ENCODE results near the gene LENG1. TPM values are rescaled to one million over a fixed set of nuclear protein-coding genes. Genes with fewer than 3 reads are reported as not detected.

Gene LENG1
- total RNA-seq, 1 donor from 2014 or later = 3.7 TPM

- Mint-ChIP-seq H3K4me3 (ENCODE audit: unreplicated experiment) (no peak overlapping the region), H3K9me3 (ENCODE audit: unreplicated experiment) (peaks cover 7% of the 10 kb centered on the region), H3K36me3 (ENCODE audit: unreplicated experiment) (peaks cover 14% of the 10 kb centered on the region), H3K4me1 (ENCODE audit: low read depth, unreplicated experiment) (peaks cover 29% of the 10 kb centered on the region), H3K27me3 (ENCODE audit: unreplicated experiment) (peaks cover 4% of the 10 kb centered on the region), H3K27ac (ENCODE audit: unreplicated experiment) (no peak overlapping the region)
- no peak for DNase-seq
- TF ChIP-seq, protein P1, sequence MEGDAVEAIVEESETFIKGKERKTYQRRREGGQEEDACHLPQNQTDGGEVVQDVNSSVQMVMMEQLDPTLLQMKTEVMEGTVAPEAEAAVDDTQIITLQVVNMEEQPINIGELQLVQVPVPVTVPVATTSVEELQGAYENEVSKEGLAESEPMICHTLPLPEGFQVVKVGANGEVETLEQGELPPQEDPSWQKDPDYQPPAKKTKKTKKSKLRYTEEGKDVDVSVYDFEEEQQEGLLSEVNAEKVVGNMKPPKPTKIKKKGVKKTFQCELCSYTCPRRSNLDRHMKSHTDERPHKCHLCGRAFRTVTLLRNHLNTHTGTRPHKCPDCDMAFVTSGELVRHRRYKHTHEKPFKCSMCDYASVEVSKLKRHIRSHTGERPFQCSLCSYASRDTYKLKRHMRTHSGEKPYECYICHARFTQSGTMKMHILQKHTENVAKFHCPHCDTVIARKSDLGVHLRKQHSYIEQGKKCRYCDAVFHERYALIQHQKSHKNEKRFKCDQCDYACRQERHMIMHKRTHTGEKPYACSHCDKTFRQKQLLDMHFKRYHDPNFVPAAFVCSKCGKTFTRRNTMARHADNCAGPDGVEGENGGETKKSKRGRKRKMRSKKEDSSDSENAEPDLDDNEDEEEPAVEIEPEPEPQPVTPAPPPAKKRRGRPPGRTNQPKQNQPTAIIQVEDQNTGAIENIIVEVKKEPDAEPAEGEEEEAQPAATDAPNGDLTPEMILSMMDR (IDR thresholded peaks at IDR 0.05; ENCODE audit: partially characterized antibody, unreplicated experiment) = no peak
Measured at GRCh38 chr19:54206831-54207177, 47.3 kb upstream of the LENG1 start.

DNA sequence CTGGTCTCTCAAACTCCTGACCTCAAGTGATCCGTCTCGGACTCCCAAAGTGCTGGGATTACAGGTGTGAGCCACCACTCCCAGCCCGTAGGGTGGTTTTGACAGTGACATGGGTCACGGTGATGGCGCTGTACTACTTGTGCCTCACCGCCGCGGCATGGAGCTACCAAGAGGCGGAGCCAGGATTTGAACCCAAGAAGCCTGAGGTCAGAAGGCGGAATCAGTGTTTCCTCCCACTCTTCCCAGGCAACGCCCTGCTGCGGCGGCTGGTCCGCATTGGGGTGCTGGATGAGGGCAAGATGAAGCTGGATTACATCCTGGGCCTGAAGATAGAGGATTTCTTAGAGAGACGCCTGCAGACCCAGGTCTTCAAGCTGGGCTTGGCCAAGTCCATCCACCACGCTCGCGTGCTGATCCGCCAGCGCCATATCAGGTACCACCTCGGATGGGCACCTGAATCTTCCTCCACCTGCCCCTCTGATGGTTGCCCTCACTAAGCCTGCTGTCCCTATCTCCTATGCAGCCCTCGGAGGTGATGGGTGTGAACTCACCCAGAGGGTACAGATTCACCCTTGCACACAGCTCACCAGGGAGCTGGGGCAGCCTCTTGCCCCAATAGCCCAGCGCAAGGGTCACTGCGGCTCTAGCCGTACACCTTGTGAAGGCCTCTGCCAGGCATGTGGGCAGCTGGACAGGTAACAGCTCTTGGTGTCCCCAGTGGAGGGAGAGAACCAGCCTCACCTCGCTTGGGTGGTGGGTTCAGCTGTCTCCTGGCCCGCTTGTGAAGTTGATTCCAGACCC, 46.7 kb upstream of the LENG1 start:
- Mint-ChIP-seq H3K27me3 (ENCODE audit: unreplicated experiment) (peaks cover 4% of the 10 kb centered on the region), H3K27ac (ENCODE audit: unreplicated experiment) (no peak overlapping the region), H3K36me3 (ENCODE audit: unreplicated experiment) (peaks cover 12% of the 10 kb centered on the region), H3K9me3 (ENCODE audit: unreplicated experiment) (peaks cover 8% of the 10 kb centered on the region), H3K4me1 (ENCODE audit: low read depth, unreplicated experiment) (peaks cover 28% of the 10 kb centered on the region), H3K4me3 (ENCODE audit: unreplicated experiment) (no peak overlapping the region)
- TF ChIP-seq, protein P1 (IDR thresholded peaks at IDR 0.05; ENCODE audit: partially characterized antibody, unreplicated experiment) = no peak
- no peak for DNase-seq

DNA sequence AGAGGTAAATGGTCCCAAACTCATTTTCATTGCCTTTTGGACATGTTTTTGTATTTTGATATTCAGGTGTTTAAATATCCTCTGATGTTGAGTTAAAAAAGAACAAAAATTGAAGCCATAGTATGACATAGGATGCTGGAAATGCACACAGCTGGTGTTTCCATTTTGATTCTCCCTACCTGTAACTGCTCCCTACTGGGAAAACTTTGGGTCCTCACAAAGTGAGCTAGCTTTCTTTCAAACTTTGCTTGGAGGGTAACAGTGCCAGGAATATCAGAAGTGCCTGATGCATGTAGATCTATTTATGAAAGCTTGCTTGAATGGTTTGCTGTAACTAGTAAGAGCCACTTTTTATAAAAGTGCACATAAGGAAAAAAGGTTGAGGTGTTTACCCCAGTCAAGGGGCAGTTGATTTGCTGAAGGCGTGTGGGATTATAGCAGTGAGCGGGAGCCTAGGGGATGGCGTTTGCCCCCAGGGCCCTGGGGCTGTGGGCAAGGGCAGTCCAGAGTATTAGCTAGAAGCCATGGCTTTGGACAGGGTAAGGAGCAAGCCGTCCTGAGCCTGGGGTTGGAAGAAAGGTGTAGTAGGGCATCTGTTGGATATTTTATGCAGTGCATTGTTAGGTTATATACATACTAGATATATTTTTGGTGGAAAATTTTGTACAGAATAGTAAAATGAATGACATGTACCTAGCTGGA, 45.4 kb upstream of the LENG1 start:
- DNase-seq = no peak
- peaks cover 6% of the 10 kb centered on the region for H3K27me3 Mint-ChIP-seq (ENCODE audit: unreplicated experiment)
- TF ChIP-seq, protein P1 (IDR thresholded peaks at IDR 0.05; ENCODE audit: partially characterized antibody, unreplicated experiment) = no peak
- no peak overlapping the region for H3K4me3 Mint-ChIP-seq (ENCODE audit: unreplicated experiment)
- H3K9me3 Mint-ChIP-seq (ENCODE audit: unreplicated experiment) = peaks cover 10% of the 10 kb centered on the region
- H3K27ac Mint-ChIP-seq (ENCODE audit: unreplicated experiment) = peak overlapping the region; percentile 31
- peaks cover 18% of the 10 kb centered on the region for H3K4me1 Mint-ChIP-seq (ENCODE audit: low read depth, unreplicated experiment)
- peaks cover 8% of the 10 kb centered on the region for H3K36me3 Mint-ChIP-seq (ENCODE audit: unreplicated experiment)

DNA sequence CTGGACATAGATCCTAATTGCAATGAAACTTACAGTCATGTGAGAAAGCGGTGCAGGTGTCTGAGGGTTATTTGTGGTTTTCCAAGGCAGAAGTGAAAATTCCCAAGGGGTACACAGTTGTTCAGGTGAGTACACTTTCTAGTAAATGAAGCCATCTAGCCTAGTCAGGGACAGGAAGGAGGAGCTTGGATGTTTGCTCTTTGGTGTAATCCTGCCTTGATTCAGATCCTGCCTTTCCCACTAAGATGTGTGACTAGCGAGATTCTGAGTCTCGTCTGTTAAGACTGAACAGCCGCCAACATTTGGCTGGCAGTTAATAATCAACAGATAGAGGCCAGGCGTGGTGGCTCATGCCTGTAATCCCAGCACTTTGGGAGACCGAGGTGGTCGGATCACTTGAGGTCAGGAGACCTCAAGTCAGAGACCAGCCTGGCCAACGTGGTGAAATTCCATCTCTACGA, 43.7 kb upstream of the LENG1 start:
- Mint-ChIP-seq H3K27ac (ENCODE audit: unreplicated experiment) (peak overlapping the region; percentile 62), H3K27me3 (ENCODE audit: unreplicated experiment) (peaks cover 8% of the 10 kb centered on the region), H3K4me1 (ENCODE audit: low read depth, unreplicated experiment) (peaks cover 13% of the 10 kb centered on the region), H3K36me3 (ENCODE audit: unreplicated experiment) (peaks cover 5% of the 10 kb centered on the region), H3K4me3 (ENCODE audit: unreplicated experiment) (peak overlapping the region; percentile 98), H3K9me3 (ENCODE audit: unreplicated experiment) (peaks cover 10% of the 10 kb centered on the region)
- DNase-seq = no peak
- TF ChIP-seq, protein P1 (IDR thresholded peaks at IDR 0.05; ENCODE audit: partially characterized antibody, unreplicated experiment) = no peak

DNA sequence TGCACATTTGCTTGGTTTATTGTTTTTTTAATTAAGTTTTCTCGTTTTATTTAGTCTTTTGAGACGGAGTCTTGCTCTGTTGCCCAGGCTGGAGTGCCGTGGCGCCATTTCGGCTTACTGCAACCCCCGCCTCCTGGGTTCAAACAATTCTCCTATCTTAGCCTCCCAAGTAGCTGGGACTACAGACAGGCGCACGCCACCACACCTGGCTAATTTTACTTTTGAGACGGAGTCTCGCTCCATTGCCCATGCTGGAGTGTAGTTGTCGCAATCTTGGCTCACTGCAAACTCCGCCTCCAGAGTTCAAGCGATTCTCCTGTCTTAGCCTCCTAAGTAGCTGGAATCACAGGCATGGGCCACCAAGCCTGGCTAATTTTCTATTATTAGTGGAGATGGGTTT, 42.5 kb upstream of the LENG1 start:
- Mint-ChIP-seq H3K36me3 (ENCODE audit: unreplicated experiment) (no peaks in the 10 kb centered on the region), H3K27ac (ENCODE audit: unreplicated experiment) (peak overlapping the region; percentile 97), H3K4me3 (ENCODE audit: unreplicated experiment) (peak overlapping the region; percentile 98), H3K4me1 (ENCODE audit: low read depth, unreplicated experiment) (peaks cover 10% of the 10 kb centered on the region), H3K9me3 (ENCODE audit: unreplicated experiment) (peaks cover 6% of the 10 kb centered on the region), H3K27me3 (ENCODE audit: unreplicated experiment) (peaks cover 8% of the 10 kb centered on the region)
- TF ChIP-seq, protein P1 (IDR thresholded peaks at IDR 0.05; ENCODE audit: partially characterized antibody, unreplicated experiment) = no peak
- no peak for DNase-seq

Data from glutamatergic neuron (in vitro differentiated cells).